ENCODE measurements around the gene IL13. TPM values are rescaled to one million over a fixed set of nuclear protein-coding genes. Genes with fewer than 3 reads are reported as not detected.

Gene IL13
- total RNA-seq, 1 experiment from 2014 or later = not detected

DNA sequence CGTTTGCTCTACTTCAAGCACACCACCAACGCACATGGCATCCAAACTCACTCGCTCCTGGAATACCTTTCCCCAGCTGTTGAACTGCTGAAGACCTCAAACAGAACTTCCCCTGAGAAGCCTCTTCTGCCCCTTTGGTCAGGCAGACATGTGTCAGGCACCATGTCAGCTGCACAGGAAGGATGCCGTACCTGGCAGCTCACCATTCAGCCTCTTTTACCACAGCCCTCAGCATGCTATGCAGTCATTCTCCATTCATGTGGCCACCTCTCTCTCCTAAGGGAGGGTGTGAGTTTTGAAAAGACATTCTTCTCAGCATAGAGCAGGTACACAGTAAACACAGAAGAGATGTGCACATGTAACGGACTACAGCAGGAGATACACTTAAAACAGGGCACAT lies 30.0 kb downstream of the IL13 start (continued):
- no peak for TF ChIP-seq ZFX (IDR thresholded peaks at IDR 0.05)
- no peak for TF ChIP-seq CEBPB (IDR thresholded peaks at IDR 0.05; ENCODE audit: low read depth)

DNA sequence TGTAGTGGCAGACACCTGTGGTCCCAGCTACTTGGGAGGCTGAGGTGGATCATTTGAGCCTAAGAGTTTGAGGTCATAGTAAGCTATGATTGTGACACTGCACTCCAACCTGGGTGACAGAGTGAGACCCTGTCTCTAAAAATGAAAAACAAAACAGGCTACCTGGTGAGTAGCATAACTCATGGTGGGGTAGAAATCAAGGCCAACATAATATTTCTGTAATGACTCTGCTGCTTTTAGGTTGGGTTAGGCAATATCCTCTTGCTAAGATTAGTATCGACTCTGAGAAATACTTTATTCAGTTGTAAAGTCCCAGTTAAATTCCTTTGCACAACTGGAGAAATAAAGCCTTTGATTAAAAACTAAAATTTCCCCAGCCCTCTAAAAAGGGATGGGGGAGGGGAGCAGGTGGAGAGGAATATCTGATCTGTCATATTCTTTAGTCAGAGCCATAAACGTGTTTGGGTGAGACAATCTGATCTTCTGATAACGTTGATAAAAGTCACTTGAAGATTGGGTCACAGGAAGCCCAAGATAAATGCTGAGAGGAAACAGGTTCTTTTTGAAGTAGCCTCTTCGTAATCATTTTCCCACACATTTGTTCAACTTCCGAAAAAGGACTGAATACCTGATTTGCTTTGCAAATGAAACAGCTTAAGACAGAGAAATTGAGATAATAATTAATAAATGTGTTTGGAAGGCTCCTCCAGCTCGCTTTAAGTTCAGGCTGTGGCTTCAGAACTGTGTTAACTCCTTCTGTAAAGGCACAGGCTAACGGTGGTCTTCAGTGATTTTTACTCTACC lies 30.8 kb downstream of the IL13 start:
- no peak for ATAC-seq
- Histone ChIP-seq H3K4me1 (ENCODE audit: control insufficient read depth in 1 of 2, insufficient read depth in 2 of 2, low read length in 2 of 2) (peaks cover 0 to 3% of the 10 kb centered on the region in 2 experiments; a peak in 1 of 4 replicates), H4K20me1 (ENCODE audit: insufficient read depth) (no peaks in the 10 kb centered on the region), H3K27ac (ENCODE audit: low read depth, low read length) (no peak overlapping the region), H3K4me2 (ENCODE audit: low read length) (no peak overlapping the region), H3K4me3 (replicated peaks in 1 of 2; ENCODE audit: low read depth in 1 of 2, low read length in 2 of 2) (no peak overlapping the region), H3K36me3 (ENCODE audit: control insufficient read depth in 1 of 2, insufficient read depth in 2 of 2, low read length in 2 of 2) (no peaks in the 10 kb centered on the region), H3K9ac (ENCODE audit: low read length) (no peak overlapping the region), H3K9me2 (ENCODE audit: insufficient read depth) (no peaks in the 10 kb centered on the region), H3K27me3 (ENCODE audit: insufficient read depth, low read length) (no peaks in the 10 kb centered on the region), H3K79me2 (ENCODE audit: insufficient read depth, low read length) (no peaks in the 10 kb centered on the region), H3K9me3 (ENCODE audit: control insufficient read depth in 1 of 2, insufficient read depth in 1 of 2, low read depth in 1 of 2, low read length in 2 of 2) (no peaks in the 10 kb centered on the region), H2AFZ (ENCODE audit: low read depth, low read length, poor library complexity, severe bottlenecking) (no peak overlapping the region)
- ChIA-PET POLR2A (no interaction called here), RAD21 (ENCODE audit: low non-redundant PET in 1 of 2, low total read pairs in 2 of 2, uncharacterized antibody in 2 of 2, unreplicated experiment in 2 of 2) (no interaction called here), CTCF (no interaction called here)
- intact Hi-C loops (cut with micrococcal nuclease) = no loop called here
- BruUV-seq (replicated peaks) = no TSS peak
- TF ChIP-seq CEBPB (IDR thresholded peaks at IDR 0.05; ENCODE audit: low read depth) = no peak
- TF ChIP-seq EGR1 (IDR thresholded peaks at IDR 0.05; ENCODE audit: low read depth) = no peak
- TF ChIP-seq, protein P1, sequence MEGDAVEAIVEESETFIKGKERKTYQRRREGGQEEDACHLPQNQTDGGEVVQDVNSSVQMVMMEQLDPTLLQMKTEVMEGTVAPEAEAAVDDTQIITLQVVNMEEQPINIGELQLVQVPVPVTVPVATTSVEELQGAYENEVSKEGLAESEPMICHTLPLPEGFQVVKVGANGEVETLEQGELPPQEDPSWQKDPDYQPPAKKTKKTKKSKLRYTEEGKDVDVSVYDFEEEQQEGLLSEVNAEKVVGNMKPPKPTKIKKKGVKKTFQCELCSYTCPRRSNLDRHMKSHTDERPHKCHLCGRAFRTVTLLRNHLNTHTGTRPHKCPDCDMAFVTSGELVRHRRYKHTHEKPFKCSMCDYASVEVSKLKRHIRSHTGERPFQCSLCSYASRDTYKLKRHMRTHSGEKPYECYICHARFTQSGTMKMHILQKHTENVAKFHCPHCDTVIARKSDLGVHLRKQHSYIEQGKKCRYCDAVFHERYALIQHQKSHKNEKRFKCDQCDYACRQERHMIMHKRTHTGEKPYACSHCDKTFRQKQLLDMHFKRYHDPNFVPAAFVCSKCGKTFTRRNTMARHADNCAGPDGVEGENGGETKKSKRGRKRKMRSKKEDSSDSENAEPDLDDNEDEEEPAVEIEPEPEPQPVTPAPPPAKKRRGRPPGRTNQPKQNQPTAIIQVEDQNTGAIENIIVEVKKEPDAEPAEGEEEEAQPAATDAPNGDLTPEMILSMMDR (IDR thresholded peaks at IDR 0.05 in 2 of 3, conservative IDR thresholded peaks at IDR 0.05 in 1 of 3; ENCODE audit: borderline replicate concordance in 1 of 3, insufficient read depth in 1 of 3, low read depth in 2 of 3, low read length in 2 of 3) = no peak
- no peak for TF ChIP-seq EZH2phosphoT487 (IDR thresholded peaks at IDR 0.05; ENCODE audit: borderline replicate concordance)
- no peak for TF ChIP-seq ZNF274 (IDR thresholded peaks at IDR 0.05; ENCODE audit: low read depth, low read length)
- DNase-seq (ENCODE audit: low read depth, low spot score) = no peak

All from HCT116 (cell line).